BJ (cell line): Measurements from ENCODE around the gene LARP1B. TPM values are rescaled to one million over a fixed set of nuclear protein-coding genes. Genes with fewer than 3 reads are reported as not detected.
A peak's percentile ranks its signal among the peaks of the same experiment; 100 is the strongest.
"Not testable (repeated sequence)": the region's sequence is repeated elsewhere in the genome, so short reads cannot be mapped to it uniquely, and the experiment has no call there.

Source experiments
- CTCF ChIA-PET: fragments of 350-600 bp; formaldehyde crosslinking; extraction: SDS; loops from one replicate; lab custom pipeline; 2021; ENCODE audit warnings: antibody characterized with exemption, inconsistent platforms; lab: Yijun Ruan, JAX
- POLR2A ChIA-PET: fragments of 300-600 bp; sonication (Branson Sonifier 250); formaldehyde crosslinking; extraction: SDS; loops from one replicate; lab custom pipeline; 2021; ENCODE audit warnings: antibody characterized with exemption; lab: Charles Lee
- DNase-seq: peaks from one replicate; pipeline ENCODE4 v3.0.0-alpha.2; 2011; ENCODE audit warnings: low read depth
- H3K27me3 ChIP-seq: 2 replicates; pipeline ENCODE4 v1.6.0; 2011; ENCODE audit warnings: low read length; ENCODE audit not compliant: control insufficient read depth, insufficient read depth
- H3K36me3 ChIP-seq: 2 replicates; pipeline ENCODE4 v1.5.1; 2011; ENCODE audit warnings: low read length; ENCODE audit not compliant: control insufficient read depth, insufficient read depth
- H3K4me3 ChIP-seq: 2 replicates; pipeline ENCODE4 v1.5.1; 2011; ENCODE audit warnings: low read depth, mild to moderate bottlenecking, control low read depth, low read length
- CTCF ChIP-seq: IDR thresholded peaks from 2 replicates; pipeline ENCODE4 v1.5.1; 2011; ENCODE audit warnings: low read depth, mild to moderate bottlenecking, control low read depth, inconsistent platforms, low read length, moderate library complexity; ENCODE audit not compliant: insufficient read depth
- polyA minus RNA-seq: library from RNA; depleted of rRNA, polyadenylated mRNA; stranded (reverse); fragments of >200 nt; gene quantifications from 2 replicates; pipeline ENCODE4 v1.2.3, GENCODE V29; 2011; rRNA and poly(A)+ RNA removed
- polyA plus RNA-seq: library from polyadenylated mRNA; depleted of rRNA; stranded (reverse); fragments of >200 nt; gene quantifications from 2 replicates; pipeline ENCODE4 v1.2.3, GENCODE V29; 2011; rRNA removed

LARP1B gene
- polyA plus RNA-seq, result 4.5 and 8.8 TPM in 2 replicates
- 4.4 and 6.3 TPM in 2 replicates for polyA minus RNA-seq

- DNase-seq, result peak; percentile 79
- TF ChIP-seq CTCF, result no peak
- ChIA-PET POLR2A (interaction anchor here (0.6 to 0.9 kb wide), 2 partner anchors 96 to 237 kb away, joined by 3 to 4 read pairs; partner anchors contain the start of genes ABHD18 and MFSD8), CTCF (interaction anchor here (0.6 kb wide), 1 partner anchor 453 kb away, joined by 3 read pairs; no protein-coding TSS in a partner anchor)
- no peaks in the 10 kb centered on the region for H3K27me3 ChIP-seq
- H3K4me3 ChIP-seq, result peak within 1 kb of the TSS; percentile 91
- no peaks in the 10 kb centered on the region for H3K36me3 ChIP-seq
These were observed at the start of gene LARP1B for GRCh38 chr4:128060699-128061565. Gene LARP1B (plus strand): TSS chr4:128061312. CDS start chr4:128074952, 13,640 bp downstream.

- H3K4me3 ChIP-seq, result no peak overlapping the region
- no peak for DNase-seq
- H3K27me3 ChIP-seq, result no peaks in the 10 kb centered on the region
- TF ChIP-seq CTCF, result no peak
- ChIA-PET POLR2A (no interaction called here), CTCF (no interaction called here)
- H3K36me3 ChIP-seq, result peaks cover 1% of the 10 kb centered on the region; the same call in 1 of the 2 replicates
These were observed 35.8 kb upstream of the LARP1B start for GRCh38 chr4:128025319-128025718.

GRCh38 chr4:128029907-128030306, 31.2 kb upstream of the LARP1B start:
- POLR2A ChIA-PET, result no interaction called here

GRCh38 chr4:128031756-128032384, 29.2 kb upstream of the LARP1B start:
- Histone ChIP-seq H3K4me3 (no peak overlapping the region), H3K36me3 (no peaks in the 10 kb centered on the region), H3K27me3 (no peaks in the 10 kb centered on the region)
- DNase-seq, result no peak
- POLR2A ChIA-PET, result no interaction called here
- TF ChIP-seq CTCF, result no peak
- CTCF ChIA-PET, result interaction anchor here (1.1 kb wide), 1 partner anchor 16 kb away, joined by 3 read pairs; no protein-coding TSS in a partner anchor

More at GRCh38 chr4:128029907-128030306, 31.2 kb upstream of the LARP1B start:
- DNase-seq, result no peak
- no peaks in the 10 kb centered on the region for H3K27me3 ChIP-seq
- H3K36me3 ChIP-seq, result no peaks in the 10 kb centered on the region
- H3K4me3 ChIP-seq, result no peak overlapping the region
- CTCF ChIA-PET, result no interaction called here
- no peak for TF ChIP-seq CTCF

GRCh38 chr4:128039568-128039967, 21.5 kb upstream of the LARP1B start:
- CTCF ChIA-PET, result no interaction called here
- H3K36me3 ChIP-seq, result no peaks in the 10 kb centered on the region

GRCh38 chr4:128047019-128047418, 14.1 kb upstream of the LARP1B start:
- H3K27me3 ChIP-seq, CTCF ChIA-PET, POLR2A ChIA-PET, DNase-seq, H3K36me3 ChIP-seq, H3K4me3 ChIP-seq: not testable (repeated sequence)

More at GRCh38 chr4:128039568-128039967, 21.5 kb upstream of the LARP1B start:
- POLR2A ChIA-PET, result no interaction called here
- Histone ChIP-seq H3K27me3 (no peaks in the 10 kb centered on the region), H3K4me3 (no peak overlapping the region)
- no peak for DNase-seq
- TF ChIP-seq CTCF, result no peak

- POLR2A ChIA-PET, CTCF ChIA-PET, DNase-seq, H3K4me3 ChIP-seq, H3K27me3 ChIP-seq, H3K36me3 ChIP-seq: not testable (repeated sequence)
These were observed 13.6 kb upstream of the LARP1B start for GRCh38 chr4:128047514-128047913.
